Lung (tissue), 12 donors: ENCODE measurements around the gene IL21. TPM values are rescaled to one million over a fixed set of nuclear protein-coding genes. Genes with fewer than 3 reads are reported as not detected.

ENCODE experiments used
- ATAC-seq: fragments of 200-7000 bp; cut with Tn5 transposase; one replicate; pipeline ENCODE4 v1.9.1; 2020; ENCODE audit warnings: moderate number of reproducible peaks; ENCODE audit not compliant: insufficient read depth, low FRiP score
- DNase-seq, 3 donors: peaks; one replicate each; pipeline ENCODE4 v3.0.0-alpha.2; 2013 to 2017
- H3K27ac ChIP-seq, 2 donors: one replicate each; pipeline ENCODE4 v1.5.1; 2013; ENCODE audit warnings: mild to moderate bottlenecking in 2 of 2, moderate library complexity in 2 of 2, control low read depth in 1 of 2, inconsistent platforms in 1 of 2, low read depth in 1 of 2, low read length in 1 of 2
- H3K27me3 ChIP-seq, 3 donors: one replicate each; pipeline ENCODE4 v1.5.1; 2013; ENCODE audit warnings: low read length in 2 of 3; ENCODE audit not compliant: control insufficient read depth in 3 of 3, insufficient read depth in 3 of 3
- H3K36me3 ChIP-seq, 4 donors: one replicate each; pipeline ENCODE4 v1.5.1; 2013; ENCODE audit warnings: low read length in 4 of 4, mild to moderate bottlenecking in 1 of 4, moderate library complexity in 1 of 4; ENCODE audit not compliant: control insufficient read depth in 4 of 4, insufficient read depth in 4 of 4
- H3K4me1 ChIP-seq, 5 donors: one replicate each; pipeline ENCODE4 v1.5.1; 2013; ENCODE audit warnings: low read length in 5 of 5, mild to moderate bottlenecking in 2 of 5, moderate library complexity in 1 of 5; ENCODE audit not compliant: control insufficient read depth in 5 of 5, insufficient read depth in 5 of 5
- H3K4me3 ChIP-seq: one replicate; pipeline ENCODE4 v1.5.1; 2013; ENCODE audit warnings: mild to moderate bottlenecking, control low read depth, moderate library complexity
- H3K9ac ChIP-seq, 2 donors: one replicate each; pipeline ENCODE4 v1.5.1; 2013; ENCODE audit warnings: low read length in 2 of 2, control low read depth in 1 of 2; ENCODE audit not compliant: insufficient read depth in 1 of 2
- H3K9me3 ChIP-seq, 4 donors: one replicate each; pipeline ENCODE4 v1.5.1; 2013; ENCODE audit warnings: low read length in 3 of 4, mild to moderate bottlenecking in 1 of 4, moderate library complexity in 1 of 4; ENCODE audit not compliant: control insufficient read depth in 4 of 4, insufficient read depth in 3 of 4
- CTCF ChIP-seq: IDR thresholded peaks from 2 replicates; pipeline ENCODE4 v1.5.1; 2012; ENCODE audit warnings: mild to moderate bottlenecking; ENCODE audit errors: control extremely low read depth, extremely low read depth
- WGBS, 2 donors: extraction: QIAGEN DNeasy Blood & Tissue Kit; methylation state at CpG; one replicate each; pipeline ENCODE4 v1.1.7; 2013; 5-methylcytosine and 5-hydroxymethylcytosine counted together
- polyA plus RNA-seq, 2 donors: library from polyadenylated mRNA; stranded (reverse); fragments of 200-250 nt; gene quantifications; one replicate each; pipeline ENCODE4 v1.2.1, GENCODE V29; 2013
- total RNA-seq, 2 donors: library from RNA; depleted of rRNA in 1 of 2; stranded (reverse); fragments of >200 nt in 1 of 2; gene quantifications; one replicate each; pipeline ENCODE4 v1.2.1, GENCODE V29; 2014 to 2021
- donor health status: control.
- donor health status: control.
- donor health status: Bipolar disorder and iron deficiency.
- donor health status: healthy.
- donor health status: DM: yes; HTN: yes; CAD: no.

The IL21 gene
- total and polyA plus RNA-seq, 4 donors, result 0.02 to 0.26 TPM; not detected in 2

GRCh38 chr4:122652379-122652778 lies 31.5 kb upstream of the IL21 start:
- Histone ChIP-seq H3K4me3 (no peak overlapping the region), H3K36me3 (no peaks in the 10 kb centered on the region), H3K9me3 (no peaks in the 10 kb centered on the region), H3K9ac (no peak overlapping the region), H3K27ac (no peak overlapping the region), H3K4me1 (no peaks in the 10 kb centered on the region), H3K27me3 (no peaks in the 10 kb centered on the region)
- ATAC-seq, result no peak
- DNase-seq, result peak; percentile 21 to 63 (median 36)
- 83 to 87% methylated on average over 1 of the region's 3 CpGs for WGBS, 2 donors
- TF ChIP-seq CTCF, result peak; percentile 28

- no peak for ATAC-seq
- WGBS, 2 donors, result 87 to 98% methylated on average over 1 of the region's 1 CpG
Measured at GRCh38 chr4:122650148-122650547, 29.3 kb upstream of the IL21 start.

GRCh38 chr4:122647656-122648055 lies 26.8 kb upstream of the IL21 start:
- WGBS, 2 donors, result 81 to 84% methylated on average over 3 of the region's 3 CpGs
- TF ChIP-seq CTCF, result no peak

More at GRCh38 chr4:122650148-122650547, 29.3 kb upstream of the IL21 start:
- no peak overlapping the region for H3K4me3 ChIP-seq
- no peaks in the 10 kb centered on the region for H3K4me1 ChIP-seq
- H3K9ac ChIP-seq, result no peak overlapping the region
- TF ChIP-seq CTCF, result no peak
- no peak for DNase-seq
- no peaks in the 10 kb centered on the region for H3K27me3 ChIP-seq
- H3K27ac ChIP-seq, result no peak overlapping the region
- no peaks in the 10 kb centered on the region for H3K36me3 ChIP-seq
- no peaks in the 10 kb centered on the region for H3K9me3 ChIP-seq

GRCh38 chr4:122643257-122643656 lies 22.4 kb upstream of the IL21 start:
- no peak for ATAC-seq
- H3K9ac ChIP-seq, result no peak overlapping the region
- 95 to 96% methylated on average over 2 of the region's 2 CpGs for WGBS, 2 donors

More at GRCh38 chr4:122647656-122648055, 26.8 kb upstream of the IL21 start:
- DNase-seq, result no peak
- Histone ChIP-seq H3K9ac (no peak overlapping the region), H3K9me3 (no peaks in the 10 kb centered on the region), H3K27ac (no peak overlapping the region), H3K4me3 (no peak overlapping the region), H3K4me1 (no peaks in the 10 kb centered on the region), H3K36me3 (no peaks in the 10 kb centered on the region), H3K27me3 (no peaks in the 10 kb centered on the region)
- ATAC-seq, result no peak

More at GRCh38 chr4:122643257-122643656, 22.4 kb upstream of the IL21 start:
- Histone ChIP-seq H3K36me3 (no peaks in the 10 kb centered on the region), H3K4me3 (no peak overlapping the region), H3K4me1 (no peaks in the 10 kb centered on the region), H3K27ac (no peak overlapping the region), H3K9me3 (no peaks in the 10 kb centered on the region), H3K27me3 (no peaks in the 10 kb centered on the region)
- no peak for DNase-seq
- no peak for TF ChIP-seq CTCF
